ENCODE data around the gene TXNRD2.

- TF ChIP-seq EP300 (IDR thresholded peaks at IDR 0.05) (no peak), CTCF (IDR thresholded peaks at IDR 0.05) (no peak), POLR2AphosphoS5 (IDR thresholded peaks at IDR 0.05) (no peak), POLR2A (IDR thresholded peaks at IDR 0.05) (no peak)
Observed at GRCh38 chr22:19834599-19834998, 107.0 kb downstream of the TXNRD2 start.
